IPS-20b (cell line): ENCODE measurements around the gene SKAP1.
"Not testable (repeated sequence)": the region's sequence is repeated elsewhere in the genome, so short reads cannot be mapped to it uniquely, and the experiment has no call there.

ENCODE experiments used
- H3K27ac ChIP-seq: one replicate; pipeline ENCODE4 v1.5.1; 2013; ENCODE audit warnings: low read length
- H3K27me3 ChIP-seq: 2 replicates; pipeline ENCODE4 v1.6.1; 2013; ENCODE audit warnings: mild to moderate bottlenecking, low read length, inconsistent platforms; ENCODE audit not compliant: insufficient read depth
- H3K36me3 ChIP-seq: 2 replicates; pipeline ENCODE4 v1.6.1; 2013; ENCODE audit warnings: low read depth, mild to moderate bottlenecking, inconsistent platforms, low read length, moderate library complexity; ENCODE audit not compliant: insufficient read depth
- H3K4me1 ChIP-seq: 2 replicates; pipeline ENCODE4 v1.6.1; 2013; ENCODE audit warnings: mild to moderate bottlenecking, control low read depth, inconsistent platforms, low read length, moderate library complexity; ENCODE audit not compliant: insufficient read depth
- H3K4me3 ChIP-seq: 2 replicates; pipeline ENCODE4 v1.5.1; 2013; ENCODE audit warnings: mild to moderate bottlenecking, low read length, inconsistent platforms
- H3K9ac ChIP-seq: 2 replicates; pipeline ENCODE4 v1.6.1; 2013; ENCODE audit warnings: low read depth, mild to moderate bottlenecking, inconsistent platforms, low read length, moderate library complexity
- H3K9me3 ChIP-seq: 2 replicates; pipeline ENCODE4 v1.6.1; 2013; ENCODE audit warnings: mild to moderate bottlenecking, low read depth, low read length, inconsistent platforms; ENCODE audit not compliant: insufficient read depth

Gene SKAP1

DNA sequence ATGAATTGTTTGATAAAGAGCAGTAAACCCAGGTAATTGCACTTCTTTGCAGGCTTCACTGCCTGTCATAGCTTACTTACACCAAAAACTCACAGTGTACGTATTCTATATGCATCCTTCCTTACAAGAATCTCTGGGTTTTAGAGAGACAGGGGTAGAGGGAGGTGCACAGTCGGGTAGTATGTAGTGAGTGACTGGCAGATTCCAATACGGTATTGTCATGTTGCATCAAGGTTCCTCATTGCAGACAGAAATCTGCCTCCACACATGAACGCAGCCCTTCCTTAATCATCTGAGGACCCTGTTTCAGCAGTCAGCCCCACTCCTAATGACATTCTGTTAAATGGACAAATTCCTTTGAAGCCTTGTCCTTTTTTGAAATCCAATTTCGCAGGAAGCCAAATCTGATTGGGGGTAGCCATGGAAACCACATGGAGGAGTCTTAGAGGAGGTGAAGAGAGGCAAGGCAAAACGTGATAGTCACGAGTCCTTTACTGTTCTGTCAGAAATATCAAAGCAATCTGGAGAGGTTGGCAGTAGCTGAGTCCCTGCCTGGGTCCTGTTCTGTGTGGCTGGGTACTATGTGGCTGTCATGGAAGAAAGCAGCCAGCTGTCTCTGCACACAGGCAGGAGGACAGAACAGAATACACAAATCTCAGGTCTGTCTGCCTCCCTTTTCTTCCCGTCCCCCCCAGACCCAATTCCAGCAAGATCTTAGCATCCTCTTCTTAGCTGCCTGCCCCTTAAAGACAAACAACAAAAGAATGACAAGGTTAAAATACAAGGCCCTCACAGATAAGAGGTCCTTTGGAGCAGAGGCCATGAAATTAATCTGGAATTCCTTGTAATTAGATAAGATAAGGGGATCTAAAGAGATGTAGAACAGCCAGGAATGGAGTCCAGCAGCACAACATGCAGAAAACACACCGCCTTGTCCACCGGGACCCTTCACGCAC lies 3.1 kb upstream of the SKAP1 start:
- peaks cover 73% of the 10 kb centered on the region for H3K27me3 ChIP-seq
- no peak overlapping the region for H3K9ac ChIP-seq
- H3K27ac ChIP-seq = no peak overlapping the region
- H3K4me3 ChIP-seq = no peak overlapping the region
- H3K9me3 ChIP-seq = no peaks in the 10 kb centered on the region
- no peaks in the 10 kb centered on the region for H3K4me1 ChIP-seq
- no peaks in the 10 kb centered on the region for H3K36me3 ChIP-seq

GRCh38 chr17:48429156-48429555 lies 858 bp downstream of the SKAP1 start:
- Histone ChIP-seq H3K27me3 (peaks cover 61% of the 10 kb centered on the region), H3K36me3 (no peaks in the 10 kb centered on the region), H3K4me3 (no peak overlapping the region), H3K4me1 (no peaks in the 10 kb centered on the region), H3K27ac (no peak overlapping the region), H3K9ac (no peak overlapping the region), H3K9me3 (no peaks in the 10 kb centered on the region)

GRCh38 chr17:48427598-48427997 lies 2.4 kb downstream of the SKAP1 start:
- no peak overlapping the region for H3K4me3 ChIP-seq

DNA sequence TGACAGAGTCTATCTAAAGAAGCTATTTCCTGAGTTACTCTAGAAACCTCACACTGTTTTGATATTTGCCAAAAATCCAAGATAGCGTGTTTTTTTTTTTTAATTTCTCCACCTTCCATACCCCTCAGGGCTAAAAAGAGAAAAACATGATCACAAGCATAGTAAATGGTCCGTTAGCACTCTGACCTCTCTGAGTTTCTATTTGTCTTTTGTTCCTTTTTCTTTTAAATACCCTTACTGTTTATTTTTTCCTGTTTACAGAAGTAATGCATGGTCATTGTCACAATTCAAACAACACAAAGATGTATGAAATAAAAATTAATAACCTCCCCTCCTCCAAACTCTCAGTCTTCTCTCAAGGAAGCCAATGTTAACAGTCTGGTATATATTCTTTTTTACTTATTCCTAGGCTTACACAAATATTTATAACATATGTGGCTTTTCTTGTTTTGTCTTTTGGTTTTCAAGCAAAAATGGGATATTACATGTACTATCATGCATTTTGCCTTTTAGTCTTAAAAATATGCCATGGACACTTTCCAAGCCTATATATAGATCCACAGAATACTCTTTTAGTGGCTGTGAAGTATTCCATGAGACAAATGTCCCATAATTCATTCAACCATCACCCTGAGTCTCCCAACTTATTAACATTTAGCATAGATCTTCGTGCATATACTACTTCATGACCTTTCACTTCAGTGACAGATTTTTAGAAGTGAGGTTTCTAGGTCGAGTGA lies 3.1 kb downstream of the SKAP1 start:
- no peak overlapping the region for H3K4me3 ChIP-seq
- no peak overlapping the region for H3K9ac ChIP-seq
- no peaks in the 10 kb centered on the region for H3K9me3 ChIP-seq
- no peaks in the 10 kb centered on the region for H3K4me1 ChIP-seq
- H3K27me3 ChIP-seq = peaks cover 40% of the 10 kb centered on the region
- no peak overlapping the region for H3K27ac ChIP-seq
- no peaks in the 10 kb centered on the region for H3K36me3 ChIP-seq

More at GRCh38 chr17:48427598-48427997, 2.4 kb downstream of the SKAP1 start:
- no peaks in the 10 kb centered on the region for H3K9me3 ChIP-seq
- H3K4me1 ChIP-seq = no peaks in the 10 kb centered on the region
- H3K27ac ChIP-seq = no peak overlapping the region
- peaks cover 47% of the 10 kb centered on the region for H3K27me3 ChIP-seq
- H3K9ac ChIP-seq = no peak overlapping the region
- no peaks in the 10 kb centered on the region for H3K36me3 ChIP-seq

DNA sequence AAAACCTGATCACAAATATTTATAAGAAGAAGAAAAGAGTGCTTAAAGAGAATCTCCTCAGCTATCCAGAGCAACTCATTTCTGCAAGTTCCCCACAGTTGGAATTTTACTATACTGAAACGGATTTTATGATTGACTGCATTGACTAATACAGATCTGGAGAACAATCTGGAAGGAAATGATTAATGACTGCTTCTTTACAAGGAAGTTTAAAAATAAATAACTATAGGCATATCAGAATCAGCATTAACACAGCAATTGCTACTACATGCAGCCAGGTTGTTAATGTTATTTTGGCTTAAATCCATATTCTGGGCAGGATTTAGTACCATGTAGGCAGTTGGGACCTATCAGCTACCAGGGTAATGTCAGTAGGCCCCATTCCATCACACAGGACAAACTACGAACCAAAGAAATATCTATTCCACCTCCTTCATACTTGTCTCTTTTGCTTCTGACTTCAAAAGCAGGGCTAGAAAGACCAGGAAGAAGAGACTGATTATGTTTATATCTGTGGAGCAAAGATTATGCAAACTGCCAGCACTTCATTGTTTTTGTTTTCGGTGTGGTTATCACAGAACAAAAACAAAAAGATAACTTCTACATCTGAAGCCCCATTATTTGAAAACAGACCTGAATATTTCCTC lies 3.9 kb downstream of the SKAP1 start:
- H3K4me1 ChIP-seq = no peaks in the 10 kb centered on the region
- no peaks in the 10 kb centered on the region for H3K9me3 ChIP-seq
- peaks cover 32% of the 10 kb centered on the region for H3K27me3 ChIP-seq
- no peak overlapping the region for H3K27ac ChIP-seq
- no peak overlapping the region for H3K4me3 ChIP-seq
- H3K36me3 ChIP-seq = no peaks in the 10 kb centered on the region
- H3K9ac ChIP-seq = no peak overlapping the region

DNA sequence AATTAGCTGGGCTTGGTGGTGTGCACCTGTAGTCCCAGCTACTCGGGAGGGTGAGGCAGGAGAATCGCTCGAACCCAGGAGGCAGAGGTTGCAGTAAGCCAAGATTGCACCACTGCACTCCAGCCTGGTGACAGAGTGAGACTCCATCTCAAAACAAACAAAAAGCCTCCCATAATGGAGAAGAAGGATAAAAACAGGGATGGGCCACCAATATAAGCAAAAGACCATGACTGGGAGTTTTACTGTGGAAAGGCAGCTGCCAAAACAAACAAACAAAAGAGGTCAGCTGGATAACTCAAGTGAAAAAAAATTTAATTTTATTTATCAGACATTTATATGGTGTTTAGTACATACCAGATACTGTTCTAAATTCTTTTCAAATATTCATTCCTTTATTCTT lies 8.0 kb downstream of the SKAP1 start:
- H3K4me3 ChIP-seq, H3K36me3 ChIP-seq, H3K27me3 ChIP-seq, H3K4me1 ChIP-seq, H3K9me3 ChIP-seq, H3K27ac ChIP-seq, H3K9ac ChIP-seq: not testable (repeated sequence)

- Histone ChIP-seq H3K4me1 (peaks cover 6% of the 10 kb centered on the region; the same call in 1 of the 2 replicates), H3K9me3 (no peaks in the 10 kb centered on the region), H3K36me3 (no peaks in the 10 kb centered on the region), H3K4me3 (no peak overlapping the region), H3K9ac (no peak overlapping the region), H3K27me3 (no peaks in the 10 kb centered on the region; the same call in 1 of the 2 replicates), H3K27ac (no peak overlapping the region)
Measured at GRCh38 chr17:48420823-48421222, 9.2 kb downstream of the SKAP1 start.

DNA sequence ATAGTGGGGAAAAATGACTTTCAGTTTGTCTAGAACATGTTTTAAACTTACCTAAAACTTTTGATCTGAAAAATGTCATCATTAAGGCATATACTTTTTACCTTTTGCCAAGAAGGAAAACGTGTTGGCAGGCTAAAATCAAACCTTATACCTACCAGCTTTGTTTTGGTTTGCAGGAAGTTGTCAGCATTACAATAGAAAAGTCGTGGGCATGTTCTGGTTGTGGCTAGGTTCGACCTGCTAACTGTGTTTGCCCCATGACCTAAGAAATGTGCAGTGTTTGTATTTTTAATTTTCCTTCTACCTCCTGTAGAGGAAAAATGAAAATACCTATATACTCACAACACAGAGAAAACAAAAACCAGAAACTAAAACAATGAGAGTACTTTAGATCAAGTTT lies 13.0 kb downstream of the SKAP1 start:
- no peak overlapping the region for H3K27ac ChIP-seq
- no peaks in the 10 kb centered on the region; the same call in none of the 2 replicates for H3K27me3 ChIP-seq
- H3K36me3 ChIP-seq = no peaks in the 10 kb centered on the region
- peaks cover 6% of the 10 kb centered on the region; the same call in 1 of the 2 replicates for H3K4me1 ChIP-seq
- no peaks in the 10 kb centered on the region for H3K9me3 ChIP-seq
- H3K4me3 ChIP-seq = no peak overlapping the region
- H3K9ac ChIP-seq = no peak overlapping the region

DNA sequence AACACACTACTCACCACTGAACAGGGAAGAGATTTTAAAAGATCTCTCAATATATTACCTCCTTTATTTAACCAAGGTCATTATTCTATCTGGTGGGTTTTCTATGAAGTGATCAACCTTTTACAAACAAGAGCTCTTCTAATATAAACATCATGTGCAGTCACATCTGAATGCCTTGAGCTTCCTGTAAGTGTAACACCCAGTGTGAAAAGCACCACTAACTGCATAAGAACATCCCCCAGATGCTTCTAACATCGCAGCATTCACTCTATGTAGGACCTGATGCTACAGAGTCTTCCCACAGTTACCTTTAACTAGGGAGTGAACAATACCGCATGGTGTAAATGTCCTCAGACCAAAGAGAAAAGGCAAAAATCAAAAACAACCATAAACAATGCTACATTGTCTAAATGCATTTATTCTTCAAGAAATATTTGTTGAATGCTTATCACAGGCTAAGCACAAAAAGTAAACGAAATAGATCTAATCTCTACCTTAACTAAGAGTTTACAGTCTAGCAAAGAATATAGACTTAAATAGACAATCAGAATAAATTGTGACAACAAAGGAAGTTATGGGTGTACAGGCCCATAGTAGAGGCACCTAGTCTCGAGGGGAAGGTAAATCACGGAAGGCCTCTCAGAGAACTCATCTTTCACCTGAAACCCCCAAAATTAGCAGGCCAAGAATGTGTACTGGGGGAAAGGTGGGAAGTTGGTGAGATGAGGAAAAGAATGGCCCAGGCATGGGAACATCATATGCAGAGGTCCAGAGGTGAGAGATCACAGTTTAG lies 16.2 kb downstream of the SKAP1 start:
- H3K4me3 ChIP-seq = no peak overlapping the region
- no peaks in the 10 kb centered on the region; the same call in 1 of the 2 replicates for H3K27me3 ChIP-seq
- no peaks in the 10 kb centered on the region for H3K4me1 ChIP-seq
- H3K27ac ChIP-seq = no peak overlapping the region
- H3K36me3 ChIP-seq = no peaks in the 10 kb centered on the region
- H3K9me3 ChIP-seq = no peaks in the 10 kb centered on the region
- H3K9ac ChIP-seq = no peak overlapping the region

- no peaks in the 10 kb centered on the region for H3K9me3 ChIP-seq
- H3K4me1 ChIP-seq = no peaks in the 10 kb centered on the region
- no peak overlapping the region for H3K9ac ChIP-seq
- H3K27ac ChIP-seq = no peak overlapping the region
- no peaks in the 10 kb centered on the region; the same call in 1 of the 2 replicates for H3K27me3 ChIP-seq
- H3K36me3 ChIP-seq = no peaks in the 10 kb centered on the region
- no peak overlapping the region for H3K4me3 ChIP-seq
Measured at GRCh38 chr17:48412841-48413240, 17.2 kb downstream of the SKAP1 start.

GRCh38 chr17:48410821-48411220 lies 19.2 kb downstream of the SKAP1 start:
- H3K9me3 ChIP-seq, H3K27ac ChIP-seq, H3K27me3 ChIP-seq, H3K4me3 ChIP-seq, H3K9ac ChIP-seq, H3K36me3 ChIP-seq, H3K4me1 ChIP-seq: not testable (repeated sequence)
